ENCODE measurements around the gene PRR27.
A peak's percentile ranks its signal among the peaks of the same experiment; 100 is the strongest.

Gene PRR27

GRCh38 chr4:70158576-70158975, 4.5 kb downstream of the PRR27 start:
- no peak overlapping the region for H2AFZ ChIP-seq (ENCODE audit: low read length)
- TF ChIP-seq, protein P1, sequence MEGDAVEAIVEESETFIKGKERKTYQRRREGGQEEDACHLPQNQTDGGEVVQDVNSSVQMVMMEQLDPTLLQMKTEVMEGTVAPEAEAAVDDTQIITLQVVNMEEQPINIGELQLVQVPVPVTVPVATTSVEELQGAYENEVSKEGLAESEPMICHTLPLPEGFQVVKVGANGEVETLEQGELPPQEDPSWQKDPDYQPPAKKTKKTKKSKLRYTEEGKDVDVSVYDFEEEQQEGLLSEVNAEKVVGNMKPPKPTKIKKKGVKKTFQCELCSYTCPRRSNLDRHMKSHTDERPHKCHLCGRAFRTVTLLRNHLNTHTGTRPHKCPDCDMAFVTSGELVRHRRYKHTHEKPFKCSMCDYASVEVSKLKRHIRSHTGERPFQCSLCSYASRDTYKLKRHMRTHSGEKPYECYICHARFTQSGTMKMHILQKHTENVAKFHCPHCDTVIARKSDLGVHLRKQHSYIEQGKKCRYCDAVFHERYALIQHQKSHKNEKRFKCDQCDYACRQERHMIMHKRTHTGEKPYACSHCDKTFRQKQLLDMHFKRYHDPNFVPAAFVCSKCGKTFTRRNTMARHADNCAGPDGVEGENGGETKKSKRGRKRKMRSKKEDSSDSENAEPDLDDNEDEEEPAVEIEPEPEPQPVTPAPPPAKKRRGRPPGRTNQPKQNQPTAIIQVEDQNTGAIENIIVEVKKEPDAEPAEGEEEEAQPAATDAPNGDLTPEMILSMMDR (IDR thresholded peaks at IDR 0.05; ENCODE audit: low read length), result no peak
- TF ChIP-seq EZH2phosphoT487 (IDR thresholded peaks at IDR 0.05; ENCODE audit: low read length) (no peak), EZH2 (optimal IDR thresholded peaks at IDR 0.05; ENCODE audit: low read depth, low read length) (no peak)

DNA sequence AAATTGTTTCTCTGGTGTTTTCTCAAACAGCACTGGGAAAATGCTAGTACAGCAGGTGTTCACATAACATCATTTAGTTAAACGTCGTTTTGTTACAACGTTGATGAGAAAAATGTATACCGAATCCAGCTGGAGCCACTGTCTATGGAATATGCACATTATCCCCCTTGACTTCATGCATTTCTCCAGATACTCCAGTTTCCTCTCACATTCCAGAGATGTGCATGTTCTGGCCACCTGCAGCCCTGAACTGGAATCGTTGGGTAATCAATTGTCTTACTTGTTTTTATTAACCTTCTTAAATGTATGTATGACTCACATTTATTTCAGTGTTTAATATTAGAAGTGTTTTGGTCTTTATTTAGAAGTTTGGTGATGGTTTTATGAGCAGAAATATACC, 23.1 kb downstream of the PRR27 start:
- Histone ChIP-seq H3K9me3 (replicated peaks; ENCODE audit: insufficient read depth, low read length) (no peaks in the 10 kb centered on the region), H4K20me1 (ENCODE audit: insufficient read depth, low read length) (no peaks in the 10 kb centered on the region), H3K4me3 (ENCODE audit: low read length) (no peak overlapping the region), H3K79me2 (ENCODE audit: low read length) (no peaks in the 10 kb centered on the region), H2AFZ (ENCODE audit: low read length) (no peak overlapping the region), H3K27ac (ENCODE audit: low read length) (no peak overlapping the region), H3K4me1 (ENCODE audit: low read length) (no peaks in the 10 kb centered on the region), H3K9ac (ENCODE audit: low read length) (no peak overlapping the region), H3K9me2 (replicated peaks; ENCODE audit: insufficient read depth, low read length) (no peaks in the 10 kb centered on the region), H3K36me3 (replicated peaks; ENCODE audit: insufficient read depth, low read length) (no peaks in the 10 kb centered on the region), H3K27me3 (replicated peaks; ENCODE audit: insufficient read depth, low read length) (no peaks in the 10 kb centered on the region), H3F3A (ENCODE audit: insufficient read depth, low read length) (no peaks in the 10 kb centered on the region), H3K4me2 (ENCODE audit: low read depth, low read length) (no peak overlapping the region)
- TF ChIP-seq EZH2 (optimal IDR thresholded peaks at IDR 0.05; ENCODE audit: low read depth, low read length) (no peak), EZH2phosphoT487 (IDR thresholded peaks at IDR 0.05; ENCODE audit: low read length) (no peak)
- TF ChIP-seq, protein P1 (IDR thresholded peaks at IDR 0.05; ENCODE audit: low read length), result no peak
- no peak for DNase-seq

More at GRCh38 chr4:70158576-70158975, 4.5 kb downstream of the PRR27 start:
- H3F3A ChIP-seq (ENCODE audit: insufficient read depth, low read length), result no peaks in the 10 kb centered on the region
- no peaks in the 10 kb centered on the region for H3K4me1 ChIP-seq (ENCODE audit: low read length)
- no peaks in the 10 kb centered on the region for H4K20me1 ChIP-seq (ENCODE audit: insufficient read depth, low read length)
- no peak overlapping the region for H3K4me3 ChIP-seq (ENCODE audit: low read length)
- no peaks in the 10 kb centered on the region for H3K36me3 ChIP-seq (replicated peaks; ENCODE audit: insufficient read depth, low read length)
- H3K27ac ChIP-seq (ENCODE audit: low read length), result no peak overlapping the region
- no peaks in the 10 kb centered on the region for H3K9me2 ChIP-seq (replicated peaks; ENCODE audit: insufficient read depth, low read length)
- DNase-seq, result peak; percentile 43
- H3K27me3 ChIP-seq (replicated peaks; ENCODE audit: insufficient read depth, low read length), result no peaks in the 10 kb centered on the region
- H3K79me2 ChIP-seq (ENCODE audit: low read length), result no peaks in the 10 kb centered on the region
- no peak overlapping the region for H3K9ac ChIP-seq (ENCODE audit: low read length)
- no peak overlapping the region for H3K4me2 ChIP-seq (ENCODE audit: low read depth, low read length)
- no peaks in the 10 kb centered on the region for H3K9me3 ChIP-seq (replicated peaks; ENCODE audit: insufficient read depth, low read length)

GRCh38 chr4:70178075-70178660, 24.1 kb downstream of the PRR27 start:
- no peaks in the 10 kb centered on the region for H3K27me3 ChIP-seq (replicated peaks; ENCODE audit: insufficient read depth, low read length)
- no peaks in the 10 kb centered on the region for H3K9me3 ChIP-seq (replicated peaks; ENCODE audit: insufficient read depth, low read length)
- TF ChIP-seq, protein P1 (IDR thresholded peaks at IDR 0.05; ENCODE audit: low read length), result no peak
- TF ChIP-seq EZH2phosphoT487 (IDR thresholded peaks at IDR 0.05; ENCODE audit: low read length), result no peak
- no peak for TF ChIP-seq EZH2 (optimal IDR thresholded peaks at IDR 0.05; ENCODE audit: low read depth, low read length)
- no peak overlapping the region for H3K27ac ChIP-seq (ENCODE audit: low read length)
- no peak overlapping the region for H2AFZ ChIP-seq (ENCODE audit: low read length)
- H3K4me3 ChIP-seq (ENCODE audit: low read length), result no peak overlapping the region
- no peak overlapping the region for H3K4me2 ChIP-seq (ENCODE audit: low read depth, low read length)
- no peaks in the 10 kb centered on the region for H3K36me3 ChIP-seq (replicated peaks; ENCODE audit: insufficient read depth, low read length)
- no peak for DNase-seq
- no peaks in the 10 kb centered on the region for H3K79me2 ChIP-seq (ENCODE audit: low read length)
- no peaks in the 10 kb centered on the region for H3K9me2 ChIP-seq (replicated peaks; ENCODE audit: insufficient read depth, low read length)
- H3K4me1 ChIP-seq (ENCODE audit: low read length), result no peaks in the 10 kb centered on the region
- no peak overlapping the region for H3K9ac ChIP-seq (ENCODE audit: low read length)
- H4K20me1 ChIP-seq (ENCODE audit: insufficient read depth, low read length), result no peaks in the 10 kb centered on the region
- no peaks in the 10 kb centered on the region for H3F3A ChIP-seq (ENCODE audit: insufficient read depth, low read length)

All from MM.1S (cell line).